ENCODE data around the gene PCDHGB2.

- TF ChIP-seq CTCF (IDR thresholded peaks at IDR 0.05): no peak
- TF ChIP-seq POLR2A (IDR thresholded peaks at IDR 0.05): no peak
Observed at GRCh38 chr5:141330299-141331080, 29.3 kb upstream of the PCDHGB2 start, which contains the start of gene PCDHGA1.
